Esophagus squamous epithelium (tissue), 4 donors: ENCODE data around the gene THRAP3.

Source experiments
- POLR2A ChIP-seq, 4 donors: fragments of 450-650 bp; IDR thresholded peaks; one replicate each; pipeline ENCODE4 v1.6.1; 2017; ENCODE audit warnings: antibody characterized with exemption in 4 of 4, mild to moderate bottlenecking in 4 of 4, moderate library complexity in 3 of 4
- TF ChIP-seq, protein P1 (sequence below), 6 experiments: fragments of 450-650 bp in 4 of 6; fragments of 200-600 bp in 2 of 6; sonication (generic) in 2 of 6; IDR thresholded peaks; one replicate each; pipeline ENCODE4 v1.5.1; 2016 to 2019; ENCODE audit warnings: antibody characterized with exemption in 6 of 6, mild to moderate bottlenecking in 4 of 6, moderate library complexity in 4 of 6

DNA sequence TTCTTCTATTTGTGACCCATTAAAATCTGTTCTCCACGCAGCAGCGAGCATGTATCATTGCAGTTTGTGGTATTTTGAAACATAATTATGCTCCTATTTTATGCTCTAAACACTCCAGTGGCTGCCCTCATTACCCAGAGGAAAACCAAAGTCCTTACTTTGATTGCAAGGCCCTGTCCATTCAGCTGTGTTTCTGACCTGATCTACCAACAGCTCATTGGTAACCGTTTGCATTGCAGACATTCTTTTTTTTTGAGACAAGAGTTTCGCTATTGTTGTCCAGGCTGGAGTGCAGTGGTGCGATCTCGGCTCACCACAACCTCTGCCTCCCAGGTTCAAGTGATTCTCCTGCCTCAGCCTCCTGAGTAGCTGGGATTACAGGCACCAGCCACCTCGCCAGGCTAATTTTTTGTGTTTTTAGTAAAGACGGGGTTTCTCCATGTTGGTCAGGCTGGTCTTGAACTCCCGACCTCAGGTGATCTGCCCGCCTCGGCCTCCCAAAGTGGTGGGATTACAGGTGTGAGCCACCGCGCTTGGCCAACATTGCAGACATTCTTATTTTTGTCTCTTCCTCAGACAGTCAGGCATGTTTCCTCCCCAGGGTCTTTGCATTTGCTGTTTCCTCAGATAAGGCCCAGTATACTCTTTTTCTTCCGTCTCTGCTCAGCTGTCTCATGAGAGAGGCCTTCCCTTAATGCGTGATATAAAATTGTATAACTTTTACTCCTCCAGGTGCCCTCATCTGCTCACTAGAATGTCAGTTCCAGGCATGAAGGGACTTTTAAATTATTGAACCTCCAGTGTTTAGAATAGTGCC is 32.5 kb downstream of the THRAP3 start:
- TF ChIP-seq, protein P1, sequence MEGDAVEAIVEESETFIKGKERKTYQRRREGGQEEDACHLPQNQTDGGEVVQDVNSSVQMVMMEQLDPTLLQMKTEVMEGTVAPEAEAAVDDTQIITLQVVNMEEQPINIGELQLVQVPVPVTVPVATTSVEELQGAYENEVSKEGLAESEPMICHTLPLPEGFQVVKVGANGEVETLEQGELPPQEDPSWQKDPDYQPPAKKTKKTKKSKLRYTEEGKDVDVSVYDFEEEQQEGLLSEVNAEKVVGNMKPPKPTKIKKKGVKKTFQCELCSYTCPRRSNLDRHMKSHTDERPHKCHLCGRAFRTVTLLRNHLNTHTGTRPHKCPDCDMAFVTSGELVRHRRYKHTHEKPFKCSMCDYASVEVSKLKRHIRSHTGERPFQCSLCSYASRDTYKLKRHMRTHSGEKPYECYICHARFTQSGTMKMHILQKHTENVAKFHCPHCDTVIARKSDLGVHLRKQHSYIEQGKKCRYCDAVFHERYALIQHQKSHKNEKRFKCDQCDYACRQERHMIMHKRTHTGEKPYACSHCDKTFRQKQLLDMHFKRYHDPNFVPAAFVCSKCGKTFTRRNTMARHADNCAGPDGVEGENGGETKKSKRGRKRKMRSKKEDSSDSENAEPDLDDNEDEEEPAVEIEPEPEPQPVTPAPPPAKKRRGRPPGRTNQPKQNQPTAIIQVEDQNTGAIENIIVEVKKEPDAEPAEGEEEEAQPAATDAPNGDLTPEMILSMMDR (IDR thresholded peaks at IDR 0.05), result no peak
- TF ChIP-seq POLR2A (IDR thresholded peaks at IDR 0.05), result no peak
